Measurements from ENCODE around the gene NSF.

The NSF gene

GRCh38 chr17:46793541-46793940 is 203.1 kb downstream of the NSF start:
- Histone ChIP-seq H3K4me3 (ENCODE audit: low read depth, low read length) (no peak overlapping the region), H3K36me3 (ENCODE audit: control insufficient read depth in 2 of 2, insufficient read depth in 1 of 2, low read length in 2 of 2) (no peaks in the 10 kb centered on the region), H3K27ac (ENCODE audit: extremely low read depth, low read depth, low read length) (no peak overlapping the region), H3K4me1 (ENCODE audit: control insufficient read depth, insufficient read depth, low read length) (no peaks in the 10 kb centered on the region), H3K9me3 (ENCODE audit: control insufficient read depth, insufficient read depth, low read depth, low read length) (no peaks in the 10 kb centered on the region)
- ChIA-PET POLR2A (interaction anchor here (0.7 to 1.0 kb wide), 2 partner anchors 18 to 41 kb away, joined by 3 to 6 read pairs; no protein-coding TSS in a partner anchor), CTCF (interaction anchor here (2.5 kb wide), 1 partner anchor 10 kb away, joined by 15 read pairs; no protein-coding TSS in a partner anchor)
- TF ChIP-seq ZNF184 (tag by site-specific recombination; IDR thresholded peaks at IDR 0.05) (no peak), ZFHX2 (tag by site-specific recombination; conservative IDR thresholded peaks at IDR 0.05) (no peak), ZEB2 (tag by site-specific recombination; IDR thresholded peaks at IDR 0.05) (no peak), ZNF121 (tag by site-specific recombination; IDR thresholded peaks at IDR 0.05) (no peak), ZNF423 (tag by site-specific recombination; IDR thresholded peaks at IDR 0.05) (no peak), ZNF140 (tag by site-specific recombination; IDR thresholded peaks at IDR 0.05) (no peak), ZNF561 (tag by site-specific recombination; IDR thresholded peaks at IDR 0.05; ENCODE audit: borderline replicate concordance) (no peak), ZFP37 (tag by site-specific recombination; IDR thresholded peaks at IDR 0.05) (no peak), OSR2 (tag by site-specific recombination; IDR thresholded peaks at IDR 0.05) (no peak)

GRCh38 chr17:46794318-46794717 is 203.8 kb downstream of the NSF start:
- TF ChIP-seq ZNF391 (tag by site-specific recombination; IDR thresholded peaks at IDR 0.05; ENCODE audit: borderline replicate concordance, low read depth) (no peak), ZEB2 (tag by site-specific recombination; IDR thresholded peaks at IDR 0.05) (no peak), ZNF133 (tag by site-specific recombination; IDR thresholded peaks at IDR 0.05) (no peak), ZNF223 (tag by site-specific recombination; IDR thresholded peaks at IDR 0.05) (no peak), SP3 (tag by site-specific recombination; IDR thresholded peaks at IDR 0.05) (no peak), HOXD13 (CRISPR knock-in tag; IDR thresholded peaks at IDR 0.05; ENCODE audit: borderline replicate concordance) (no peak), EGR2 (tag by site-specific recombination; IDR thresholded peaks at IDR 0.05; ENCODE audit: low read depth) (no peak), ZNF610 (tag by site-specific recombination; IDR thresholded peaks at IDR 0.05; ENCODE audit: borderline replicate concordance) (no peak), HOXA7 (CRISPR knock-in tag; IDR thresholded peaks at IDR 0.05; ENCODE audit: borderline replicate concordance) (no peak), ZNF580 (tag by site-specific recombination; IDR thresholded peaks at IDR 0.05) (no peak), ZNF404 (tag by site-specific recombination; IDR thresholded peaks at IDR 0.05) (no peak), ZNF341 (tag by site-specific recombination; IDR thresholded peaks at IDR 0.05; ENCODE audit: low read depth) (no peak), ZNF768 (tag by site-specific recombination; IDR thresholded peaks at IDR 0.05) (no peak), ZBTB26 (tag by site-specific recombination; optimal IDR thresholded peaks at IDR 0.05) (no peak), ZNF132 (tag by site-specific recombination; IDR thresholded peaks at IDR 0.05; ENCODE audit: borderline replicate concordance) (no peak), PRDM6 (tag by site-specific recombination; IDR thresholded peaks at IDR 0.05) (no peak), ZNF19 (tag by site-specific recombination; IDR thresholded peaks at IDR 0.05; ENCODE audit: low read depth) (no peak), BCL6B (tag by site-specific recombination; IDR thresholded peaks at IDR 0.05) (no peak), ZNF660 (tag by site-specific recombination; IDR thresholded peaks at IDR 0.05) (no peak), ZNF701 (tag by site-specific recombination; IDR thresholded peaks at IDR 0.05) (no peak)
- H3K4me3 ChIP-seq (ENCODE audit: low read depth, low read length): no peak overlapping the region
- H3K36me3 ChIP-seq (ENCODE audit: control insufficient read depth in 2 of 2, insufficient read depth in 1 of 2, low read length in 2 of 2): no peaks in the 10 kb centered on the region
- CTCF ChIA-PET: interaction anchor here (0.6 to 2.5 kb wide), 4 partner anchors 11 to 40 kb away, joined by 3 to 15 read pairs (median 4); no protein-coding TSS in a partner anchor
- POLR2A ChIA-PET: interaction anchor here (1.0 kb wide), 1 partner anchor 40 kb away, joined by 3 read pairs; no protein-coding TSS in a partner anchor
- H3K4me1 ChIP-seq (ENCODE audit: control insufficient read depth, insufficient read depth, low read length): no peaks in the 10 kb centered on the region
- H3K9me3 ChIP-seq (ENCODE audit: control insufficient read depth, insufficient read depth, low read depth, low read length): no peaks in the 10 kb centered on the region
- no peak overlapping the region for H3K27ac ChIP-seq (ENCODE audit: extremely low read depth, low read depth, low read length)
